Activated naive CD8-positive, alpha-beta T cell (primary cell): Measurements from ENCODE around the gene PSMD6.

Experiments used
- H3K27ac Mint-ChIP-seq: one replicate; pipeline ENCODE4 v1.8.0; 2021; ENCODE audit warnings: mixed read lengths
- H3K27me3 Mint-ChIP-seq: one replicate; pipeline ENCODE4 v1.8.0; 2021; ENCODE audit warnings: mixed read lengths
- H3K36me3 Mint-ChIP-seq: one replicate; pipeline ENCODE4 v1.8.0; 2021; ENCODE audit warnings: mixed read lengths
- H3K4me1 Mint-ChIP-seq: one replicate; pipeline ENCODE4 v1.8.0; 2021; ENCODE audit warnings: low read depth, mixed read lengths
- H3K4me3 Mint-ChIP-seq: one replicate; pipeline ENCODE4 v1.8.0; 2021; ENCODE audit warnings: mild to moderate bottlenecking, mixed read lengths
- H3K9me3 Mint-ChIP-seq: one replicate; pipeline ENCODE4 v1.8.0; 2021; ENCODE audit warnings: low read depth, mixed read lengths

The PSMD6 gene

GRCh38 chr3:63968612-63969350 lies 54.5 kb downstream of the PSMD6 start:
- H3K27me3 Mint-ChIP-seq: no peaks in the 10 kb centered on the region
- H3K9me3 Mint-ChIP-seq: no peaks in the 10 kb centered on the region
- H3K4me1 Mint-ChIP-seq: peaks cover 84% of the 10 kb centered on the region
- peaks cover 5% of the 10 kb centered on the region for H3K36me3 Mint-ChIP-seq
- H3K4me3 Mint-ChIP-seq: peak overlapping the region; percentile 82
- peak overlapping the region; percentile 88 for H3K27ac Mint-ChIP-seq

GRCh38 chr3:63967675-63968611 lies 55.4 kb downstream of the PSMD6 start:
- Mint-ChIP-seq H3K36me3 (no peaks in the 10 kb centered on the region), H3K9me3 (no peaks in the 10 kb centered on the region), H3K4me1 (peaks cover 78% of the 10 kb centered on the region), H3K27me3 (no peaks in the 10 kb centered on the region), H3K4me3 (peak overlapping the region; percentile 82), H3K27ac (peak overlapping the region; percentile 88)

- H3K27ac Mint-ChIP-seq: peak overlapping the region; percentile 92
- H3K4me3 Mint-ChIP-seq: peak overlapping the region; percentile 43
- H3K27me3 Mint-ChIP-seq: no peaks in the 10 kb centered on the region
- no peaks in the 10 kb centered on the region for H3K9me3 Mint-ChIP-seq
- H3K36me3 Mint-ChIP-seq: no peaks in the 10 kb centered on the region
- H3K4me1 Mint-ChIP-seq: peaks cover 71% of the 10 kb centered on the region
Measured at GRCh38 chr3:63966871-63967270, 56.4 kb downstream of the PSMD6 start.

GRCh38 chr3:63966007-63966406 lies 57.3 kb downstream of the PSMD6 start:
- no peaks in the 10 kb centered on the region for H3K36me3 Mint-ChIP-seq
- H3K4me1 Mint-ChIP-seq: peaks cover 66% of the 10 kb centered on the region
- H3K27me3 Mint-ChIP-seq: no peaks in the 10 kb centered on the region
- no peak overlapping the region for H3K4me3 Mint-ChIP-seq
- peak overlapping the region; percentile 92 for H3K27ac Mint-ChIP-seq
- H3K9me3 Mint-ChIP-seq: no peaks in the 10 kb centered on the region

GRCh38 chr3:63964681-63965485 lies 58.4 kb downstream of the PSMD6 start:
- Mint-ChIP-seq H3K4me3 (no peak overlapping the region), H3K36me3 (no peaks in the 10 kb centered on the region), H3K27ac (peak overlapping the region; percentile 72), H3K9me3 (no peaks in the 10 kb centered on the region), H3K27me3 (no peaks in the 10 kb centered on the region), H3K4me1 (peaks cover 63% of the 10 kb centered on the region)

- H3K36me3 Mint-ChIP-seq: no peaks in the 10 kb centered on the region
- peaks cover 55% of the 10 kb centered on the region for H3K4me1 Mint-ChIP-seq
- H3K27ac Mint-ChIP-seq: no peak overlapping the region
- no peaks in the 10 kb centered on the region for H3K27me3 Mint-ChIP-seq
- H3K9me3 Mint-ChIP-seq: no peaks in the 10 kb centered on the region
- H3K4me3 Mint-ChIP-seq: no peak overlapping the region
Measured at GRCh38 chr3:63963496-63963895, 59.8 kb downstream of the PSMD6 start.

GRCh38 chr3:63961891-63962290 lies 61.4 kb downstream of the PSMD6 start:
- Mint-ChIP-seq H3K9me3 (no peaks in the 10 kb centered on the region), H3K4me3 (no peak overlapping the region), H3K36me3 (no peaks in the 10 kb centered on the region), H3K4me1 (peaks cover 46% of the 10 kb centered on the region), H3K27me3 (no peaks in the 10 kb centered on the region), H3K27ac (no peak overlapping the region)
